RWPE2 (cell line): ENCODE data around the gene LTBP3.
A peak's percentile ranks its signal among the peaks of the same experiment; 100 is the strongest.
"Not testable (repeated sequence)": the region's sequence is repeated elsewhere in the genome, so short reads cannot be mapped to it uniquely, and the experiment has no call there.

Experiments used
- ATAC-seq: fragments of 200-7000 bp; cut with Tn5 transposase; 3 replicates; pipeline ENCODE4 v1.9.1; 2021; ENCODE audit warnings: low read depth
- DNase-seq: peaks from one replicate; pipeline ENCODE4 v3.0.0-alpha.2; 2020; ENCODE audit warnings: low spot score
- H3K27ac ChIP-seq: fragments of 450-650 bp; 2 replicates; pipeline ENCODE4 v1.5.1; 2017; ENCODE audit warnings: mild to moderate bottlenecking; ENCODE audit not compliant: poor library complexity, severe bottlenecking
- H3K27me3 ChIP-seq: fragments of 250-450 bp; sonication (Bioruptor Pico); 2 replicates; pipeline ENCODE4 v1.5.1; 2021; ENCODE audit warnings: mild to moderate bottlenecking, moderate library complexity; ENCODE audit not compliant: insufficient read depth, poor library complexity, severe bottlenecking
- H3K36me3 ChIP-seq: fragments of 250-450 bp; sonication (Bioruptor Pico); 2 replicates; pipeline ENCODE4 v1.5.1; 2020; ENCODE audit warnings: low read depth, mild to moderate bottlenecking, moderate library complexity
- H3K4me1 ChIP-seq: fragments of 250-450 bp; sonication (Bioruptor Pico); 2 replicates; pipeline ENCODE4 v1.5.1; 2021; ENCODE audit warnings: mild to moderate bottlenecking, moderate library complexity; ENCODE audit not compliant: insufficient read depth, poor library complexity, severe bottlenecking
- H3K4me3 ChIP-seq: fragments of 250-450 bp; sonication (Bioruptor Pico); 2 replicates; pipeline ENCODE4 v1.5.1; 2021; ENCODE audit warnings: mild to moderate bottlenecking, moderate library complexity; ENCODE audit not compliant: severe bottlenecking
- H3K9me3 ChIP-seq: fragments of 250-450 bp; sonication (Bioruptor Pico); 2 replicates; pipeline ENCODE4 v1.5.1; 2021; ENCODE audit warnings: mild to moderate bottlenecking, moderate library complexity; ENCODE audit not compliant: severe bottlenecking
- CTCF ChIP-seq: fragments of 450-650 bp; IDR thresholded peaks from one replicate; pipeline ENCODE4 v1.5.1; 2017; ENCODE audit warnings: mild to moderate bottlenecking, moderate library complexity; ENCODE audit not compliant: poor library complexity, severe bottlenecking

LTBP3 gene

GRCh38 chr11:65569164-65569972 is 11.2 kb upstream of the LTBP3 start:
- Histone ChIP-seq H3K27me3 (no peaks in the 10 kb centered on the region), H3K36me3 (peaks cover 13% of the 10 kb centered on the region), H3K27ac (peak overlapping the region; percentile 86), H3K4me1 (peaks cover 20% of the 10 kb centered on the region), H3K4me3 (peak overlapping the region; percentile 52), H3K9me3 (no peaks in the 10 kb centered on the region)
- ATAC-seq (peak; percentile 6; the same call in 1 of the 3 replicates), DNase-seq (no peak)
- no peak for TF ChIP-seq CTCF

GRCh38 chr11:65565624-65566453 is 7.7 kb upstream of the LTBP3 start:
- no peak for TF ChIP-seq CTCF
- peak overlapping the region; percentile 35 for H3K27ac ChIP-seq
- H3K9me3 ChIP-seq = no peaks in the 10 kb centered on the region
- H3K36me3 ChIP-seq = peaks cover 7% of the 10 kb centered on the region; the same call in 1 of the 2 replicates
- peaks cover 14% of the 10 kb centered on the region for H3K4me1 ChIP-seq
- no peaks in the 10 kb centered on the region for H3K27me3 ChIP-seq
- no peak overlapping the region for H3K4me3 ChIP-seq
- ATAC-seq (no peak), DNase-seq (no peak)

- H3K9me3 ChIP-seq, H3K4me3 ChIP-seq, DNase-seq, H3K27me3 ChIP-seq, ATAC-seq, H3K36me3 ChIP-seq: not testable (repeated sequence)
- Histone ChIP-seq H3K27ac (peak overlapping the region; percentile 35), H3K4me1 (peaks cover 22% of the 10 kb centered on the region)
Measured at GRCh38 chr11:65564879-65565559, 6.9 kb upstream of the LTBP3 start.

- DNase-seq = no peak
- Histone ChIP-seq H3K36me3 (peaks cover 6% of the 10 kb centered on the region; the same call in 1 of the 2 replicates), H3K4me3 (no peak overlapping the region), H3K27ac (no peak overlapping the region), H3K9me3 (no peaks in the 10 kb centered on the region), H3K4me1 (peaks cover 33% of the 10 kb centered on the region), H3K27me3 (no peaks in the 10 kb centered on the region)
- TF ChIP-seq CTCF = no peak
- no peak for ATAC-seq
Measured at GRCh38 chr11:65563601-65564000, 5.4 kb upstream of the LTBP3 start.

- no peaks in the 10 kb centered on the region for H3K27me3 ChIP-seq
Measured at GRCh38 chr11:65562788-65563187, 4.6 kb upstream of the LTBP3 start.

More at GRCh38 chr11:65562788-65563187, 4.6 kb upstream of the LTBP3 start:
- Histone ChIP-seq H3K4me1 (peaks cover 33% of the 10 kb centered on the region), H3K27ac (no peak overlapping the region), H3K36me3 (peaks cover 3% of the 10 kb centered on the region; the same call in 1 of the 2 replicates), H3K4me3 (no peak overlapping the region), H3K9me3 (no peaks in the 10 kb centered on the region)
- ATAC-seq (no peak), DNase-seq (no peak)
- no peak for TF ChIP-seq CTCF
